GM12878 (cell line): ENCODE data around the gene FAM13C.

Source experiments
- BRCA1 ChIP-seq: IDR thresholded peaks from 2 replicates; pipeline ENCODE4 v1.6.1; 2011; ENCODE audit warnings: low read depth, low read length, improper control_type of control experiment
- ESRRA ChIP-seq: IDR thresholded peaks from 2 replicates; pipeline ENCODE4 v1.6.1; 2012; ENCODE audit warnings: mild to moderate bottlenecking, low read length, improper control_type of control experiment
- EZH2 ChIP-seq: IDR thresholded peaks from 2 replicates; pipeline ENCODE4 v1.6.1; 2012; ENCODE audit warnings: low read depth, mild to moderate bottlenecking, control low read depth, inconsistent platforms, low read length, borderline replicate concordance; ENCODE audit not compliant: control insufficient read depth
- HDGF ChIP-seq: fragments of 450-650 bp; IDR thresholded peaks from 2 replicates; pipeline ENCODE4 v1.6.1; 2016; ENCODE audit warnings: antibody characterized with exemption
- MYC ChIP-seq: IDR thresholded peaks from 2 replicates; pipeline ENCODE4 v1.6.1; 2011; ENCODE audit warnings: mild to moderate bottlenecking, low read length, moderate library complexity, inconsistent platforms; ENCODE audit not compliant: insufficient read depth, insufficient replicate concordance, insufficient read length, severe bottlenecking
- RBBP5 ChIP-seq: fragments of 200-600 bp; sonication (generic); conservative IDR thresholded peaks from 2 replicates; pipeline ENCODE4 v1.6.1; 2016
- SMAD1 ChIP-seq: fragments of 450-650 bp; IDR thresholded peaks from 2 replicates; pipeline ENCODE4 v1.6.1; 2018; ENCODE audit warnings: mild to moderate bottlenecking, low read depth; ENCODE audit not compliant: partially characterized antibody
- SMC3 ChIP-seq: IDR thresholded peaks from 2 replicates; pipeline ENCODE4 v1.6.1; 2011; ENCODE audit warnings: low read length, improper control_type of control experiment, borderline replicate concordance
- SUZ12 ChIP-seq: fragments of 200-600 bp; sonication (generic); IDR thresholded peaks from one replicate; pipeline ENCODE4 v1.6.1; 2018; ENCODE audit warnings: antibody characterized with exemption, mild to moderate bottlenecking; ENCODE audit not compliant: unreplicated experiment
- TF ChIP-seq, protein P1 (sequence below): IDR thresholded peaks from 2 replicates; pipeline ENCODE4 v1.6.1; 2012; ENCODE audit warnings: low read depth, low read length, improper control_type of control experiment
- TF ChIP-seq, protein P2 (sequence below): fragments of 450-650 bp; IDR thresholded peaks from 2 replicates; pipeline ENCODE4 v1.6.1; 2017; ENCODE audit warnings: antibody characterized with exemption, mild to moderate bottlenecking, moderate library complexity
- TF ChIP-seq, protein P3 (sequence below), 3 experiments: IDR thresholded peaks in 2 of 3; conservative IDR thresholded peaks in 1 of 3; 2 replicates each; pipeline ENCODE4 v1.5.1; 2011; ENCODE audit warnings: low read depth in 3 of 3, low read length in 3 of 3, mild to moderate bottlenecking in 3 of 3, control low read depth in 2 of 3, moderate library complexity in 2 of 3, inconsistent platforms in 1 of 3, mixed read lengths in 1 of 3; ENCODE audit not compliant: control insufficient read depth in 2 of 3, insufficient read depth in 1 of 3; ENCODE audit errors: extremely low read depth in 1 of 3

DNA sequence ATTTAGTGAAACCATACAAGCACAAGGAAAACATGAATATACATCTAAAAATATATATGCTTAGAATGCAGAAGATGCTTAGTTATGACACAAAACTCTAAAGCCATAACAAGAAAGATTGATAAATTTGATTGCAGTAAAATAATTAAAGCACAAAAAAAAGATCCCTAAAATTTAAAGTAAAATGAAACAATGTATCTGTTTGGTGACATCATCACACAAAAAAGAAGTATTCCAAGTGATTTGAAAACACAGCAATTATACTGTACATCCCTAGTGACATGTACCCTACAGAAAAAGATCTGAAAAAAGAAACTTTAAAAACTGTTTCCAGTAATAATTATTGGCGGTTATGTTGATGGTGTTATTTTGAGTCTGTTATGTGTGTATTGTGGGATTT lies 148.2 kb downstream of the FAM13C start:
- TF ChIP-seq HDGF (no peak), EZH2 (no peak), BRCA1 (no peak), ESRRA (no peak), MYC (no peak), SMAD1 (no peak), SUZ12 (no peak), RBBP5 (no peak), SMC3 (no peak)
- TF ChIP-seq, protein P1, sequence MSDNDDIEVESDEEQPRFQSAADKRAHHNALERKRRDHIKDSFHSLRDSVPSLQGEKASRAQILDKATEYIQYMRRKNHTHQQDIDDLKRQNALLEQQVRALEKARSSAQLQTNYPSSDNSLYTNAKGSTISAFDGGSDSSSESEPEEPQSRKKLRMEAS = no peak
- TF ChIP-seq, protein P2, sequence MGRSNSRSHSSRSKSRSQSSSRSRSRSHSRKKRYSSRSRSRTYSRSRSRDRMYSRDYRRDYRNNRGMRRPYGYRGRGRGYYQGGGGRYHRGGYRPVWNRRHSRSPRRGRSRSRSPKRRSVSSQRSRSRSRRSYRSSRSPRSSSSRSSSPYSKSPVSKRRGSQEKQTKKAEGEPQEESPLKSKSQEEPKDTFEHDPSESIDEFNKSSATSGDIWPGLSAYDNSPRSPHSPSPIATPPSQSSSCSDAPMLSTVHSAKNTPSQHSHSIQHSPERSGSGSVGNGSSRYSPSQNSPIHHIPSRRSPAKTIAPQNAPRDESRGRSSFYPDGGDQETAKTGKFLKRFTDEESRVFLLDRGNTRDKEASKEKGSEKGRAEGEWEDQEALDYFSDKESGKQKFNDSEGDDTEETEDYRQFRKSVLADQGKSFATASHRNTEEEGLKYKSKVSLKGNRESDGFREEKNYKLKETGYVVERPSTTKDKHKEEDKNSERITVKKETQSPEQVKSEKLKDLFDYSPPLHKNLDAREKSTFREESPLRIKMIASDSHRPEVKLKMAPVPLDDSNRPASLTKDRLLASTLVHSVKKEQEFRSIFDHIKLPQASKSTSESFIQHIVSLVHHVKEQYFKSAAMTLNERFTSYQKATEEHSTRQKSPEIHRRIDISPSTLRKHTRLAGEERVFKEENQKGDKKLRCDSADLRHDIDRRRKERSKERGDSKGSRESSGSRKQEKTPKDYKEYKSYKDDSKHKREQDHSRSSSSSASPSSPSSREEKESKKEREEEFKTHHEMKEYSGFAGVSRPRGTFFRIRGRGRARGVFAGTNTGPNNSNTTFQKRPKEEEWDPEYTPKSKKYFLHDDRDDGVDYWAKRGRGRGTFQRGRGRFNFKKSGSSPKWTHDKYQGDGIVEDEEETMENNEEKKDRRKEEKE = no peak
- TF ChIP-seq, protein P3, sequence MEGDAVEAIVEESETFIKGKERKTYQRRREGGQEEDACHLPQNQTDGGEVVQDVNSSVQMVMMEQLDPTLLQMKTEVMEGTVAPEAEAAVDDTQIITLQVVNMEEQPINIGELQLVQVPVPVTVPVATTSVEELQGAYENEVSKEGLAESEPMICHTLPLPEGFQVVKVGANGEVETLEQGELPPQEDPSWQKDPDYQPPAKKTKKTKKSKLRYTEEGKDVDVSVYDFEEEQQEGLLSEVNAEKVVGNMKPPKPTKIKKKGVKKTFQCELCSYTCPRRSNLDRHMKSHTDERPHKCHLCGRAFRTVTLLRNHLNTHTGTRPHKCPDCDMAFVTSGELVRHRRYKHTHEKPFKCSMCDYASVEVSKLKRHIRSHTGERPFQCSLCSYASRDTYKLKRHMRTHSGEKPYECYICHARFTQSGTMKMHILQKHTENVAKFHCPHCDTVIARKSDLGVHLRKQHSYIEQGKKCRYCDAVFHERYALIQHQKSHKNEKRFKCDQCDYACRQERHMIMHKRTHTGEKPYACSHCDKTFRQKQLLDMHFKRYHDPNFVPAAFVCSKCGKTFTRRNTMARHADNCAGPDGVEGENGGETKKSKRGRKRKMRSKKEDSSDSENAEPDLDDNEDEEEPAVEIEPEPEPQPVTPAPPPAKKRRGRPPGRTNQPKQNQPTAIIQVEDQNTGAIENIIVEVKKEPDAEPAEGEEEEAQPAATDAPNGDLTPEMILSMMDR (IDR thresholded peaks at IDR 0.05 in 2 of 3, conservative IDR thresholded peaks at IDR 0.05 in 1 of 3; ENCODE audit: control insufficient read depth in 2 of 3, extremely low read depth in 1 of 3, insufficient read depth in 1 of 3, low read depth in 3 of 3, low read length in 3 of 3) = no peak
